Transverse colon (tissue), 4 donors: ENCODE measurements around the gene ERVV-1. TPM values are rescaled to one million over a fixed set of nuclear protein-coding genes. Genes with fewer than 3 reads are reported as not detected.

ENCODE experiments used
- DNase-seq: peaks from one replicate; pipeline ENCODE4 v3.0.0-alpha.2; 2019
- H3K27ac ChIP-seq, 4 donors: fragments of 200-600 bp; sonication (generic); 2 replicates each; pipeline ENCODE4 v1.5.1; 2016 to 2018; ENCODE audit warnings: inconsistent platforms in 4 of 4
- H3K27me3 ChIP-seq: fragments of 200-600 bp; sonication (generic); 2 replicates; pipeline ENCODE4 v1.5.1; 2017; ENCODE audit warnings: inconsistent platforms
- H3K36me3 ChIP-seq, 4 donors: fragments of 200-600 bp; sonication (generic); 2 replicates each; pipeline ENCODE4 v1.5.1; 2017 to 2019; ENCODE audit warnings: inconsistent platforms in 4 of 4
- H3K4me1 ChIP-seq, 4 donors: fragments of 200-600 bp; sonication (generic); 2 replicates each; pipeline ENCODE4 v1.5.1; 2017 to 2020; ENCODE audit warnings: inconsistent platforms in 4 of 4
- H3K4me3 ChIP-seq, 4 donors: fragments of 200-600 bp; sonication (generic); 1 replicate in 1 of 4; 2 replicates in 3 of 4; pipeline versions ENCODE4 v1.5.1 to v1.6.1; 2017 to 2019; ENCODE audit warnings: inconsistent platforms in 4 of 4
- H3K9me3 ChIP-seq, 2 donors: fragments of 200-600 bp; sonication (generic); 2 replicates each; pipeline ENCODE4 v1.5.1; 2017 to 2019; ENCODE audit warnings: inconsistent platforms in 2 of 2
- EP300 ChIP-seq: sonication (generic); formaldehyde crosslinking; IDR thresholded peaks from one replicate; pipeline ENCODE4 v1.6.1; 2017; ENCODE audit warnings: antibody characterized with exemption, low read depth
- POLR2A ChIP-seq: fragments of 450-650 bp; IDR thresholded peaks from one replicate; pipeline ENCODE4 v1.6.1; 2016; ENCODE audit warnings: antibody characterized with exemption, mild to moderate bottlenecking, moderate library complexity
- POLR2AphosphoS5 ChIP-seq, 3 donors: sonication (generic); formaldehyde crosslinking; IDR thresholded peaks; one replicate each; pipeline ENCODE4 v1.6.1; 2016; ENCODE audit warnings: antibody characterized with exemption in 3 of 3
- WGBS, 2 donors: methylation state at CpG; one replicate each; pipeline ENCODE4 v1.1.5; 2018; ENCODE audit warnings: low coverage in 1 of 2; 5-methylcytosine and 5-hydroxymethylcytosine counted together
- in situ Hi-C, 4 donors: fragments of 200-750 bp; cut with MboI; loops; one replicate each; pipeline versions ENCODE4 v1.15.0 to v1.15.1; 2017; ENCODE audit warnings: low sequenced_read_pairs in 3 of 4, low pct_ligation_motif_present in 1 of 4, low pct_unique_long_range_greater_than_20kb in 1 of 4
- intact Hi-C: fragments of 100-400 bp; cut with DNase I; formaldehyde crosslinking; loops from one replicate; pipeline ENCODE4 v1.15.1; 2023; ENCODE audit warnings: low total_unique reads
- total RNA-seq, 4 donors: library from RNA; depleted of rRNA; stranded (reverse); fragments of >200 nt; gene quantifications; one replicate each; pipeline ENCODE4 v1.1.0, GENCODE V29; 2016
- TF ChIP-seq, protein P1 (sequence below), 5 experiments: fragments of 200-600 bp in 3 of 5; fragments of 450-650 bp in 2 of 5; sonication (generic) in 3 of 5; IDR thresholded peaks; 1 replicate in 2 of 5; 2 replicates in 3 of 5; pipeline ENCODE4 v1.5.1; 2016 to 2017; ENCODE audit warnings: antibody characterized with exemption in 5 of 5, inconsistent platforms in 3 of 5, mild to moderate bottlenecking in 2 of 5, moderate library complexity in 1 of 5

Gene ERVV-1
- total RNA-seq, 4 donors from 2014 or later, result not detected

DNA sequence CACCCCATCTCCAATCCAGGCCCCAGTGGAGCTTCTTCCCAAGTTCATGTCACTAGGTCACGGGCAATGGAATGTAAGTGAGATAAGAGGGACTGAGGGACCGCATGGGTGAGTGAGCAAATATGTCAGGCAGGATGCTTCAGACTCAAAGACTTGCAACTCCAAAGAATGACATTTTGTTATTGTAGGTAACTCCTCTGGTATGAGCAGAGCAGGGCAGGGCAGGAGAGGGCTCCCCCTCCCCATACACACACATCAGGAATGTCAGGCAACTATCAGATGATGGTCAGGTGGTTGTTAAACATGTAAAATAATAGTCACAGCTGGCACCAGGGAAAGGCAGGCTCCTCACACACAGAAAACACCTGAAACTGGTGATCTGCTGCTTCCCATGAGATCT, 41.4 kb downstream of the ERVV-1 start:
- no peaks in the 10 kb centered on the region for H3K36me3 ChIP-seq
- H3K4me1 ChIP-seq, result no peaks in the 10 kb centered on the region
- in situ Hi-C loops (no loop called here), intact Hi-C loops (no loop called here)
- peaks cover 12 to 21% of the 10 kb centered on the region in 2 donors for H3K9me3 ChIP-seq
- 53 to 80% methylated on average over 1 to 2 of the region's 2 CpGs for WGBS, 2 donors
- TF ChIP-seq, protein P1, sequence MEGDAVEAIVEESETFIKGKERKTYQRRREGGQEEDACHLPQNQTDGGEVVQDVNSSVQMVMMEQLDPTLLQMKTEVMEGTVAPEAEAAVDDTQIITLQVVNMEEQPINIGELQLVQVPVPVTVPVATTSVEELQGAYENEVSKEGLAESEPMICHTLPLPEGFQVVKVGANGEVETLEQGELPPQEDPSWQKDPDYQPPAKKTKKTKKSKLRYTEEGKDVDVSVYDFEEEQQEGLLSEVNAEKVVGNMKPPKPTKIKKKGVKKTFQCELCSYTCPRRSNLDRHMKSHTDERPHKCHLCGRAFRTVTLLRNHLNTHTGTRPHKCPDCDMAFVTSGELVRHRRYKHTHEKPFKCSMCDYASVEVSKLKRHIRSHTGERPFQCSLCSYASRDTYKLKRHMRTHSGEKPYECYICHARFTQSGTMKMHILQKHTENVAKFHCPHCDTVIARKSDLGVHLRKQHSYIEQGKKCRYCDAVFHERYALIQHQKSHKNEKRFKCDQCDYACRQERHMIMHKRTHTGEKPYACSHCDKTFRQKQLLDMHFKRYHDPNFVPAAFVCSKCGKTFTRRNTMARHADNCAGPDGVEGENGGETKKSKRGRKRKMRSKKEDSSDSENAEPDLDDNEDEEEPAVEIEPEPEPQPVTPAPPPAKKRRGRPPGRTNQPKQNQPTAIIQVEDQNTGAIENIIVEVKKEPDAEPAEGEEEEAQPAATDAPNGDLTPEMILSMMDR (IDR thresholded peaks at IDR 0.05), result no peak
- TF ChIP-seq EP300 (no peak), POLR2AphosphoS5 (IDR thresholded peaks at IDR 0.05) (no peak), POLR2A (no peak)
- no peak overlapping the region for H3K4me3 ChIP-seq
- H3K27ac ChIP-seq, result no peak overlapping the region
- no peak for DNase-seq
- peaks cover 12% of the 10 kb centered on the region for H3K27me3 ChIP-seq

DNA sequence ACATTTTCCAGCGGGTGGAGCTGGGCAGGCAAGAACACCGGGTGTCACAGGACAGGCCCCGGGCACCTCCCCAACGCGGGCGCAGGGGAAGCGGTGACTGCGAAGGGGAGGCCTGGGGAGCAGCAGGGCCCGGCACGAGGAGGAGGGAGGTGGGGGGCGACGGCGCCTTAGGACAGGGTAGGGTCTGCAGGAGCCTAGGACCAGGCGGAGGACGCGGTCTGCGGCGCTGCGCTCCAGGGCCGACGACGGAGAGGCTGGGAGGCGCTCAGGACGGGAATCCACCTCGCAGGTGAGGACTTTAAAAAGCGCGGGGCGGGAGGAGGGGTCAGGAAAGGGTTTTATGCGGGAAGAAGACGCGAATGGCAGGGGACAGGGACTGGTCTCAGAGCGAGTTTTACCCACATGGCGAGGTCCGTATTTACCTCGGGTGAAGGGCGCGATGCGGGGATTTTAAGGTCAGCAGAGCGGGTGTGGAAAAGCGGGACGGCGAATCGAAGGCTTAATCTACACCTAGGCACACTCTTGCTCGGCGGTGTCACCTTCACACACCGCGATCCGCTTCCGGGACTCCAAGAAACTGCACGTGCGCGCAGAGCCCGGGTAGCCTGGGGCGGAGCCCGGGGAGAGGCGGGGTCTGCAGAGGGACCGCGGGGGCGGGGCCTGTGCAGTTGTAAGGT, 44.3 kb downstream of the ERVV-1 start:
- Histone ChIP-seq H3K4me1 (no peaks in the 10 kb centered on the region), H3K9me3 (peaks cover 27 to 44% of the 10 kb centered on the region in 2 donors), H3K27ac (no peak overlapping the region), H3K36me3 (no peaks in the 10 kb centered on the region), H3K4me3 (no peak overlapping the region), H3K27me3 (peaks cover 12% of the 10 kb centered on the region)
- 36 to 41% methylated on average over 20 to 59 of the region's 59 CpGs for WGBS, 2 donors
- in situ Hi-C loops (no loop called here), intact Hi-C loops (no loop called here)
- no peak for TF ChIP-seq POLR2AphosphoS5 (IDR thresholded peaks at IDR 0.05)
- no peak for TF ChIP-seq POLR2A
- TF ChIP-seq, protein P1 (IDR thresholded peaks at IDR 0.05), result no peak
- no peak for TF ChIP-seq EP300
- DNase-seq, result no peak

Other genes starting within 250 kb of the ERVV-1 start
- 10 to 100 TPM in 3 of 4 donors, 1 to 10 TPM in 1; 5.2 to 95.4 (median 27.2) TPM for gene ZNF600, start 227.1 kb upstream of the ERVV-1 start, total RNA-seq
- 10 to 100 TPM in 3 of 4 donors, under 1 TPM in 1; 0.75 to 21.2 (median 13.0) TPM for gene ZNF28, start 192.3 kb upstream of the ERVV-1 start, total RNA-seq
- 10 to 100 TPM; 10.1 to 26.9 (median 17.1) TPM for gene ZNF468, start 156.3 kb upstream of the ERVV-1 start, total RNA-seq
- gene ZNF320, start 116.3 kb upstream of the ERVV-1 start, total RNA-seq, result 10 to 100 TPM in 2 of 4 donors, 1 to 10 TPM in 2; 2.8 to 23.1 (median 11.5) TPM
- 10 to 100 TPM in 3 of 4 donors, 1 to 10 TPM in 1; 3.4 to 12.6 (median 11.8) TPM for gene ZNF888, start 90.5 kb upstream of the ERVV-1 start, total RNA-seq
- gene ZNF816, start 51.0 kb upstream of the ERVV-1 start, total RNA-seq, result 100 to 1,000 TPM in 1 of 4 donors, 10 to 100 TPM in 2, 1 to 10 TPM in 1; 6.0 to 150 (median 13.9) TPM
- gene ERVV-2, start 30.8 kb downstream of the ERVV-1 start, total RNA-seq, result not detected
- gene ZNF160, start 89.5 kb downstream of the ERVV-1 start, total RNA-seq, result 10 to 100 TPM; 23.9 to 47.0 (median 33.6) TPM
- 10 to 100 TPM in 2 of 4 donors, 1 to 10 TPM in 1, not detected in 1; 5.6 to 11.5 (median 10.8) TPM for gene ZNF415, start 119.0 kb downstream of the ERVV-1 start, total RNA-seq
- gene ZNF347, start 145.1 kb downstream of the ERVV-1 start, total RNA-seq, result 10 to 100 TPM in 2 of 4 donors, 1 to 10 TPM in 2; 5.6 to 12.5 (median 9.9) TPM
- 1 to 10 TPM in 2 of 4 donors, under 1 TPM in 1, not detected in 1; 1.00 to 4.4 (median 2.6) TPM for gene ZNF665, start 179.4 kb downstream of the ERVV-1 start, total RNA-seq
- gene ZNF677, start 241.0 kb downstream of the ERVV-1 start, total RNA-seq, result 1 to 10 TPM; 3.4 to 9.7 (median 6.7) TPM
- not detected for gene VN1R2, start 244.4 kb downstream of the ERVV-1 start, total RNA-seq